ENCODE measurements around the gene CENPP.
"Not testable (repeated sequence)": the region's sequence is repeated elsewhere in the genome, so short reads cannot be mapped to it uniquely, and the experiment has no call there.

Gene CENPP

DNA sequence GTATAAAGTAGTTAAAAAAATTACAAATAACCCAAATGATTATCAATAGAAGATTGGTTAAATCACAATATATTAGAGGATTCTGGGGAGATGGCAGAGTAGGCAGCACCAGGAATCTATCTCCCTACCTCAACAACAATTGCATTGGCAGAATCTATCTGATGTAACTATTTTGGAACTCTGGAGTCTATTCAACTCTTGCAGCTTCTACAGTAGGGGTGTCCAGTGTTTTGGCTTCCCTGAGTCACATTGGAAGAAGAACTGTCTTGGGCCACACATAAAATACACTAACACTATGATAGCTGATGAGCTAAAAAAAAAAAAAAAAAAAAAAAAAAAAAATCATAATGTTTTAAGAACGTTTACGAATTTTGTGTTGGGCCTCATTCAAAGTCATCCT, 239.2 kb downstream of the CENPP start:
- H3K4me3 ChIP-seq (ENCODE audit: low read length), result no peak overlapping the region
- no peaks in the 10 kb centered on the region for H3K27me3 ChIP-seq (ENCODE audit: insufficient read depth, low read length)
- H3K36me3 ChIP-seq (ENCODE audit: insufficient read depth, low read length), result no peaks in the 10 kb centered on the region
- H3K9me3 ChIP-seq (ENCODE audit: low read length), result no peaks in the 10 kb centered on the region
- no peaks in the 10 kb centered on the region for H3K4me1 ChIP-seq (ENCODE audit: insufficient read depth, low read length)
- H2AFZ ChIP-seq (ENCODE audit: low read depth, low read length), result no peak overlapping the region

DNA sequence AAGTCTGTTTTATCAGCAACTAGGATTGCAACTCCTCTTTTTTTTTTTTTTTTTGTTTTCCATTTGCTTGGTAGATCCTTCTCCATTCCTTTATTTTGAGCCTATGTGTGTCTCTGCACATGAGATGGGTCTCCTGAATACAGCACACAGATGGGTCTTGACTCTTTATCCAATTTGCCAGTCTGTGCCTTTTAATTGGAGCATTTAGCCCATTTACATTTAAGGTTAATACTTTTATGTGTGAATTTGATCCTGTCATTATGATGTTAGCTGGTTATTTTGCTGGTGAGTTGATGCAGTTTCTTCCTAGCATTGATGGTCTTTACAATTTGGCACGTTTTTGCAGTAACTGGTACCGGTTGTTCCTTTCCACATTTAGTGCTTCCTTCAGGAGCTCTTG, 246.1 kb downstream of the CENPP start:
- not testable (repeated sequence) for H3K36me3 ChIP-seq (ENCODE audit: insufficient read depth, low read length); H3K9me3 ChIP-seq (ENCODE audit: low read length); H3K4me3 ChIP-seq (ENCODE audit: low read length); H3K27me3 ChIP-seq (ENCODE audit: insufficient read depth, low read length); H3K4me1 ChIP-seq (ENCODE audit: insufficient read depth, low read length); H2AFZ ChIP-seq (ENCODE audit: low read depth, low read length)

DNA sequence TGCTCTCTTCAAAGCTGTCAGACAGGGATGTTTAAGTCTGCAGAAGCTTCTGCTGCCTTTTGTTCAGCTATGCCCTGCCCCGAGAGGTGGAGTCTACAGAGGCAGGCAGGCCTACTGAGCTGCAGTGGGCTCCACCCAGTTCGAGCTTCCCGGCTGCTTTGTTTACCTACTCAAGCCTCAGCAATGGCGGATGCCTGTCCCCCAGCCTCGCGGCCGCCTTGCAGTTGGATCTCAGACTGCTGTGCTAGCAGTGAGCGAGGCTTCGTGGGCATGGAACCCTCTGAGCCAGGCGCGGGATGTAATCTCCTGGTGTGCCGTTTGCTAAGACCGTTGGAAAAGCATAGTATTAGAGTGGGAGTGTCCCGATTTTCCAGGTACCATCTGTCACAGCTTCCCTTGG, 247.9 kb downstream of the CENPP start:
- H3K27me3 ChIP-seq (ENCODE audit: insufficient read depth, low read length); H3K4me1 ChIP-seq (ENCODE audit: insufficient read depth, low read length); H2AFZ ChIP-seq (ENCODE audit: low read depth, low read length); H3K4me3 ChIP-seq (ENCODE audit: low read length); H3K36me3 ChIP-seq (ENCODE audit: insufficient read depth, low read length); H3K9me3 ChIP-seq (ENCODE audit: low read length): not testable (repeated sequence)

DNA sequence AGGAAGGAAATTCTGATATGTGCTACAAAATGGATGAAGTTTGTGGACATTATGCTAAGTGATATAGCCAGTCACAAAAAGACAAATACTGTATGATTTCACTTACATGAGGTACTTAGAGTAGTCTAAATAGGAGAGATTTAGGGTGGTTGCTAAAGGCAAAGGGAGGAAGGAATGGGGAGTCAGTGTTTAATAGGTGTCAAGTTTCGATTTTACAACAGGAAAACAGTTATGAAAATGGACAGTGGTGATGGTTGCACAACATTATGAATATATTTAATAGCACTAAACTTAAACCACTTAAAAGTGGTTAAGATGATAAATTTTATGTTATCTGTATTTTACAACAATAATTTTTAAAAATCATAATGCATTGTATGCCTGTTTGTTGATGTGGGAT, 250.4 kb downstream of the CENPP start:
- Histone ChIP-seq H3K4me1 (ENCODE audit: insufficient read depth, low read length) (no peaks in the 10 kb centered on the region), H3K9me3 (ENCODE audit: low read length) (no peaks in the 10 kb centered on the region), H3K36me3 (ENCODE audit: insufficient read depth, low read length) (no peaks in the 10 kb centered on the region), H2AFZ (ENCODE audit: low read depth, low read length) (no peak overlapping the region), H3K4me3 (ENCODE audit: low read length) (no peak overlapping the region), H3K27me3 (ENCODE audit: insufficient read depth, low read length) (no peaks in the 10 kb centered on the region)

DNA sequence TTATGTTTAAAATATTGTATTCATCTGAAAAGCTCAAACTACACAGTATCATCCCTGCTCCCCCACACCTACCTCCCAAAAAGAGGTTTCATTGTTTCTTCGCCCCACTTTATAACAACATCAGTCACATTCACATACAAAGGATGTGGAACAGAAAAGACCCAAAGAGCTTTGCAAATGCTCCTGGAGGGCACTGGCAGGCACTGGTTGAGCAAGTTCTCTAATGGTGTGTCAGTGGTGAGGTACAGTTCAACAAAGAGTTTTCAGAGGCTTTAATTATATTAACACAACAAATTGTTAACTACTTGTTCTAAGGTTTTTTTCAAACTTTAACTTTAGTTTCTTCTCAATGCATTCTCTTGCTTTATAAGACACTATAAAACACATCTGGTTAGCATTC, 264.2 kb downstream of the CENPP start:
- no peaks in the 10 kb centered on the region for H3K27me3 ChIP-seq (ENCODE audit: insufficient read depth, low read length)
- no peaks in the 10 kb centered on the region for H3K9me3 ChIP-seq (ENCODE audit: low read length)
- no peak overlapping the region for H2AFZ ChIP-seq (ENCODE audit: low read depth, low read length)
- H3K4me1 ChIP-seq (ENCODE audit: insufficient read depth, low read length), result peaks cover 6% of the 10 kb centered on the region
- no peak overlapping the region for H3K4me3 ChIP-seq (ENCODE audit: low read length)
- H3K36me3 ChIP-seq (ENCODE audit: insufficient read depth, low read length), result no peaks in the 10 kb centered on the region

DNA sequence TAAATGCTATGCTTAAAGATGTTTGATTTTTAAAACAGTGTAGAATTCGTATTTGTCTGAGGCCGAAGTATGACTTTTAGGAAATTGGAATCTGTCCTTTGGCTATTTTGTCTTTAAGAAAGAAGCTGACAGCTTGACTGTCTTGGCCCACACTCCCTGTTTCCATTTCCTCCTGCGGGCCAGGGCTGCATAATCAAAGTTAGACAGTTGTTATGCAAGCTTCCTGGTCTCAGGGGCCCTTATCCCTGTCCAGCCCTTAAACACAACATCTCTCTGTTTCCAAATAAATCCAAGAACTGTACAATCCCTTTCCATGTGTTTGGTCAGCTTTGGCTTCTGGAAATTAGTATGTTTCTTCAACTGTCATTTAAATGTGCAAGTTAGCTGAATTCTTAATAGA, 264.6 kb downstream of the CENPP start:
- H3K9me3 ChIP-seq (ENCODE audit: low read length), result no peaks in the 10 kb centered on the region
- peaks cover 6% of the 10 kb centered on the region for H3K4me1 ChIP-seq (ENCODE audit: insufficient read depth, low read length)
- no peaks in the 10 kb centered on the region for H3K36me3 ChIP-seq (ENCODE audit: insufficient read depth, low read length)
- H3K27me3 ChIP-seq (ENCODE audit: insufficient read depth, low read length), result no peaks in the 10 kb centered on the region
- H3K4me3 ChIP-seq (ENCODE audit: low read length), result no peak overlapping the region
- H2AFZ ChIP-seq (ENCODE audit: low read depth, low read length), result no peak overlapping the region

DNA sequence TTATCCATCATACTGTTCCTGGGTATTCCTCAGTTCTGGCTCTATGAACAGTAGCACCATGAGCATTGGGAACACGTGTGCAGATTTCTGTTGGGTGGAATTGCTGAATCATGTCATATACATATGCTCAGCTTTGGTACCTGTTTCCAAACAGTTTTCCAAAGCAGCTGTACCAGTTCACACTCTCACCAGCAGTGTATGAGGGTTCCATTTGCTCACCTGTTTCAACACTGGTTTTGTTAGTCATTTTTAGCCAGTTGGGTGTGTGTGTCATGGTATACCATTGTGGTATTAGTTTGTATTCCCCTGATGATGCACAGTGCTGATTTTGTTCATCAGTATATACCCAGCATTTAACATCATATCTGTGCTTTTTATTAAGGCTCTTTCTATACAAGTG, 266.8 kb downstream of the CENPP start:
- no peaks in the 10 kb centered on the region for H3K36me3 ChIP-seq (ENCODE audit: insufficient read depth, low read length)
- H3K9me3 ChIP-seq (ENCODE audit: low read length), result no peaks in the 10 kb centered on the region
- no peaks in the 10 kb centered on the region for H3K27me3 ChIP-seq (ENCODE audit: insufficient read depth, low read length)
- peaks cover 12% of the 10 kb centered on the region for H3K4me1 ChIP-seq (ENCODE audit: insufficient read depth, low read length)
- H2AFZ ChIP-seq (ENCODE audit: low read depth, low read length), result no peak overlapping the region
- H3K4me3 ChIP-seq (ENCODE audit: low read length), result no peak overlapping the region

DNA sequence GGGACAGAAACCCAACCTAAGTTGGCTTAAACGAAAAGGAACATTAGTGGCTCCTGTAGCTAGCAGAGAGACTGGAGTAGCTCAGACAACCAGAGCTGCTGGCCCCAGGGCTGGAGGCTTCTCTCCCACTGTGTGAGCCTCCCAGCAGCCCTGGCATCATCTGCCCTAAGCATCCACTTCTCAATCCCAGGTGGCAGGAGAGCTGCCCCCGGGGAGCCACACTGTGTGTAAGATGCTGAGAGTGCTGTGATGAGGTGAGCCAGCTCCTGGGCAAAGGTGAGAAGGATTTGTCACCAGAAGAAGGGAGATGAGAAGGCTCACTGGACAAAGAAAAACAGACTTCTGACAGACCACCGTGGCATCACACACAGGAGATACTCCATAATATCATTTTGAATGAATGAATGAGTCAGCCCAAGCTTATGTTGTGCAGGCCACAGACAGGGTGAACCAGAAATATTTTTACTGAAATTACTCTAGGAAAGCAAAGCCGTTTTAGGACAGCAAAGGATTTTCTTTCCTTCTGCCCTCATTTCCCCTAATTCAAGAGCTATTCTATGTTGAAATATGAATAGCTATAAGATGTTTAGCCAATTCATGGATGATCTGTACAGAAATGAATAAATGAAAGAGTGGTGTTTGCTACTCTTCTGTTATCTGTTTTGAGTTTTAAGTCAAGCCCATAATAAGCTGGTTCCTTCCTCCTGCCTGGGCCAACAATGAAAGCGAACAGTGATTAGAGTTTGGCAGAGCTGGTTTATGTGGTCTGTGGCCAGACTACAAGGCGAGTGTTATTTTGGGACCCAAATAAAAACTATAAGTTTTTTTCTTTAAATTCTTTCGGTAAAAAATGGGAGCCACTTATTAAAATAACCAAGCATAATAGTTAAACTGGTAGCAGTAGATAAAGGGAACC, 267.5 kb downstream of the CENPP start:
- H3K4me3 ChIP-seq (ENCODE audit: low read length), result no peak overlapping the region
- peaks cover 12% of the 10 kb centered on the region for H3K4me1 ChIP-seq (ENCODE audit: insufficient read depth, low read length)
- no peaks in the 10 kb centered on the region for H3K27me3 ChIP-seq (ENCODE audit: insufficient read depth, low read length)
- H3K36me3 ChIP-seq (ENCODE audit: insufficient read depth, low read length), result no peaks in the 10 kb centered on the region
- H2AFZ ChIP-seq (ENCODE audit: low read depth, low read length), result no peak overlapping the region
- no peaks in the 10 kb centered on the region for H3K9me3 ChIP-seq (ENCODE audit: low read length)

DNA sequence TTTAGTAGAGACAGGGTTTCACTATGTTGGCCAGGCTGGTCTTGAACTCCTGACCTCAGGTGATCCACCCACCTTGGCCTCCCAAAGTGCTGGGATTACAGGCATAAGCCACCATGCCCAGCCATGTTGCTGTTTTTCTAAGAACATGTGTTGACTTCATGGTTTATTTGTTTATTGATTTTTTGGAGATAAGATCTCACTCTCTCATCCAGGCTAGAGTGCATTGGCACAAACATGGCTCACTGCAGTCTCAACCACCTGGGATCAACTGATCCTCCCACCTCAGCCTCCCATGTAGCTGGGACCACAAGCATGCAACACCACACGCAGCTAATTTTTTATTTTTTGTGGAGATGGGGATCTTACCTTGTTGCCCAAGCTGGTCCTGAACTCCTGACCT, 269.3 kb downstream of the CENPP start:
- not testable (repeated sequence) for H2AFZ ChIP-seq (ENCODE audit: low read depth, low read length); H3K9me3 ChIP-seq (ENCODE audit: low read length); H3K4me3 ChIP-seq (ENCODE audit: low read length); H3K27me3 ChIP-seq (ENCODE audit: insufficient read depth, low read length); H3K4me1 ChIP-seq (ENCODE audit: insufficient read depth, low read length); H3K36me3 ChIP-seq (ENCODE audit: insufficient read depth, low read length)

DNA sequence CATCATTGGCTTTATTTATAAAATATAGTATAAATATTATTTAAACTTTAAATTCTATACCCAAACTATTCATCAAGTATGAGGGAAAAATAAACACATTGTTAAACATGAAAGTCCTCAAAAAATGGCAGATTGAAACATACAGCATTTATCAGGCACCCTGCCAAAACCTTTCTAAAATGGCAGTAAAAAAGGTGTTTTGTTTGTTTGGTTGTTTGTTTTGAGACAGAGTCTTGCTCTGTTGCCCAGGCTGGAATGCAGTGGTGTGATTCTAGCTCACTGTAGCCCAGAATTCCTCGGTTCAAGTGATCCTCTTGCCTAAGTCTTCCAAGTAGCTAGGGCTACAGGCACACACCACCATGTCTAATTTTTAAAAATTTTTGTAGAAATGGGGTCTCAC, 270.2 kb downstream of the CENPP start:
- no peaks in the 10 kb centered on the region for H3K9me3 ChIP-seq (ENCODE audit: low read length)
- H2AFZ ChIP-seq (ENCODE audit: low read depth, low read length), result no peak overlapping the region
- no peaks in the 10 kb centered on the region for H3K36me3 ChIP-seq (ENCODE audit: insufficient read depth, low read length)
- H3K27me3 ChIP-seq (ENCODE audit: insufficient read depth, low read length), result no peaks in the 10 kb centered on the region
- H3K4me1 ChIP-seq (ENCODE audit: insufficient read depth, low read length), result peaks cover 6% of the 10 kb centered on the region
- no peak overlapping the region for H3K4me3 ChIP-seq (ENCODE audit: low read length)

DNA sequence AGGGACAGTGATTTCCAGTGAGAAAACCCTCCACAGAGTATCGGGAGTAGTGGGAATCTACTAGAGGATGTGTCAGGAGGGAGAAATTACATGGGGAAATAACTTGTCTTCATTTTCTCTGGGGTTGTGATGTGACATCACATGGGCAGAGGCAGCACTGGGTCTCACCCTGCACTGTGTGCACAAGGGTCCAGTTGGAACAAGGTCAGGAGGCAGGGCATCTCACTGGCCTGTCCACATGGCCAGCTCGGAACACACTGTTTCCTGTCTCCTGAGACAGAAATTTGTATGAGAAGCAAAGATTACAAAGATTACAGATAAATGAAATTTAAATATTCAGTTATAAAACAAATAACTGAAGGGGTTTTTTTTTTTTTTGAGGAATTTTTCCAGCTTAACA, 272.6 kb downstream of the CENPP start:
- Histone ChIP-seq H3K36me3 (ENCODE audit: insufficient read depth, low read length) (no peaks in the 10 kb centered on the region), H3K4me3 (ENCODE audit: low read length) (no peak overlapping the region), H2AFZ (ENCODE audit: low read depth, low read length) (no peak overlapping the region), H3K4me1 (ENCODE audit: insufficient read depth, low read length) (peaks cover 6% of the 10 kb centered on the region), H3K27me3 (ENCODE audit: insufficient read depth, low read length) (no peaks in the 10 kb centered on the region), H3K9me3 (ENCODE audit: low read length) (no peaks in the 10 kb centered on the region)

DNA sequence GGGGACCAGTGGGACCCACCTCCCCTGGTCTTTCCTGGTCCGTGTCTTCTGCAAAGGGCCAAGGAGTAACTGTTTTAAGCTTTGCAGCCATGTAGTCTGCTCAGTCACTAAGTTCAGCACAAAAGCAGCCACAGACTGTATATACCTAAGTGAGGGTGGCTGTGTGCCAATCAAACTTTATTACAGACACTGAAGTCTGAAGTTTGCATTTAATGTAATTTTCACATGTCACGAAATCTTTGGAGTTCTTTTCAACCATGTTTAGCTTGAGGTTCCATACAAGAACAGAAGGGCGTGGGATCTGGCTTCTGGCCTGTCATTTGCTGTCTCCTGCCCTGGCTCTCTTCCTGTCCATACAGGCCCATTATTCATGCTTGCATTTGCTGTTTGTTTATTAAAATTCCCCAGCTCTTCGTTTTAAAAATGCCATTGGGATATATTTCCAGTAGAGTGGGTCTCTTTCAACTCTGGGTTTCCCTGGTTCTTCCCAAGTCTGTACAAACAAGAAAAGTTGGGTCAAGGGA, 274.2 kb downstream of the CENPP start:
- H3K36me3 ChIP-seq (ENCODE audit: insufficient read depth, low read length), result no peaks in the 10 kb centered on the region
- no peak overlapping the region for H3K4me3 ChIP-seq (ENCODE audit: low read length)
- no peaks in the 10 kb centered on the region for H3K27me3 ChIP-seq (ENCODE audit: insufficient read depth, low read length)
- no peaks in the 10 kb centered on the region for H3K9me3 ChIP-seq (ENCODE audit: low read length)
- H2AFZ ChIP-seq (ENCODE audit: low read depth, low read length), result no peak overlapping the region
- H3K4me1 ChIP-seq (ENCODE audit: insufficient read depth, low read length), result peaks cover 6% of the 10 kb centered on the region

DNA sequence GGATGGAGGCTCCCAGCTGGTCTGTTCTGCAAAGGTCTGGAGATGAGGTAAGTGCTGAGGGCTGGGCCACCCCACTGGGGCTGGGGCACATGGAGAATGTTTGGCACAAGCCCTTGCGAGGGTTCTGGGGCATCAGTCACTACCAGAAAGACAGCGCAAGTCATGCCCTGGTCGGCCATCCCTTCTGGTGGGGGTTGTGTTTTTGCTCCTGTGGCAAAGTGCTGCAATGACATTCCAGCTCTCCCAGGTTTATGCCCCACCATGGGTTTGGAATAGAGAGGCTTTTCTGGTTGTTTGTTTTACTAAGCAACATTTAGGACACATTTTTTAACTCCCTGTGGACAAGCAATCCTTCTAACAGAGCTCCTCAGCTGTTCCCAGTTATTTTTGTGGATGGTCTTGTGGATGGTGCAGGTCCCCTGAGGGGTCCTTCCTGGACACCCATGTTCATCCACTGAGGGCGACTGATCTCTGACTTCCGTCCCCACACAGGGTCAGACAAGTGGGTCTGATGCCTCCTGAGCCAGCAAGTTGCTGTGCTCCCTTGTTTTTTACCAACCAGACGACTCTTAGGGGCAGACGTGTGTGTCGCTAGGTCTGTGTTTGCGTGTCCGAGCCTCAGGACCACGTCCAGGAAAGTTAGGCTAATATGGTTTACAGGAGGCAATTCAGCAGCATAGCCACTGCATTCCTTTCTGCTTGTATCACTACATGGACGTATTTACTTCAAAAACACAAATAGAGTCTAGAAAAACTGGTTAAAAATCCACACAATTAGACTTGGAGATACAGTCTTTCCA, 274.9 kb downstream of the CENPP start:
- H3K36me3 ChIP-seq (ENCODE audit: insufficient read depth, low read length), result no peaks in the 10 kb centered on the region
- H3K9me3 ChIP-seq (ENCODE audit: low read length), result no peaks in the 10 kb centered on the region
- peaks cover 6% of the 10 kb centered on the region for H3K4me1 ChIP-seq (ENCODE audit: insufficient read depth, low read length)
- H2AFZ ChIP-seq (ENCODE audit: low read depth, low read length), result no peak overlapping the region
- H3K4me3 ChIP-seq (ENCODE audit: low read length), result no peak overlapping the region
- no peaks in the 10 kb centered on the region for H3K27me3 ChIP-seq (ENCODE audit: insufficient read depth, low read length)
